ENCODE data around the gene MEGF11.

Gene MEGF11

DNA sequence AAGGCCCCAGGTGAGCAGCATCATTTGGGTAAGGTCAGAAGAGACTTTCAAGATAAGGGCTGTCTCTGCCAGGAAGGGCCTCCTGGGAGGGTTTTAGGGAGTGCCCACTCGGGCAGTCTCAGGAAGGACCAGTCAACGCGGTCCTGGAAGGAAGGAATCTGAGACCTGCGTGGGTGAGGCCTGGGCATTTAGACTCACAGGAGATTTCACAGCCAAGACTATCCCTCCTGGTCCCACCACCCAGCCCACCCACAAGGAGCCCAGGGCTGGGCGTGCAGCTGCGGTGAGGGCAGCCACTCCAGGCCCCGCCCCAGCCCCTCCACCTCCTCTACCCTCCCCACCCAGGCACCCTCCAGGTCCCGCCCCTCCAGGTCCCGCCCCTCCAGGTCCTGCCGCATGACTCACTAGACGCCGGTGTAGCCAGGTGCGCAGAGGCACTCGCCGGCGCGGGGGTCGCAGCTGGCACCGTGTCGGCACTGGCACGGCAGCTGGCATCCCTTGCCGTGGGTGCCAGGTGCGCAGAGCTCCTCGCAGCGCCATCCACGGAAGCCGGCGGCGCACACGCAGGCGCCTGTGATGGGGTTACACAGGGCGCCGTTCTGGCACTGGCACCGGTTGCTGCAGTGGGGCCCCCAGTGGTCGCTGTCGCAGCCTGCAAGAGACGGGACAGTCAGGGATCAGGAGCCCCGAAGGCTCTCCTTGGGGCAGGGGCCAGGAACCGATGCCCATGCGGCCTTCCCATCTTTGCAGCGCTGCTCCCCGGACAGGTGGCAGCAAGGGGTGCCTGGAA is 271.5 kb downstream of the MEGF11 start (continued):
- peak; percentile 69 for TF ChIP-seq PATZ1 (tag by site-specific recombination; IDR thresholded peaks at IDR 0.05)
- TF ChIP-seq ZNF843 (tag by site-specific recombination; IDR thresholded peaks at IDR 0.05), result no peak
- TF ChIP-seq ZNF24 (tag by site-specific recombination; IDR thresholded peaks at IDR 0.05), result peak; percentile 51; the same call in 1 of the 2 replicates
- TF ChIP-seq ZNF544 (tag by site-specific recombination; IDR thresholded peaks at IDR 0.05), result no peak

DNA sequence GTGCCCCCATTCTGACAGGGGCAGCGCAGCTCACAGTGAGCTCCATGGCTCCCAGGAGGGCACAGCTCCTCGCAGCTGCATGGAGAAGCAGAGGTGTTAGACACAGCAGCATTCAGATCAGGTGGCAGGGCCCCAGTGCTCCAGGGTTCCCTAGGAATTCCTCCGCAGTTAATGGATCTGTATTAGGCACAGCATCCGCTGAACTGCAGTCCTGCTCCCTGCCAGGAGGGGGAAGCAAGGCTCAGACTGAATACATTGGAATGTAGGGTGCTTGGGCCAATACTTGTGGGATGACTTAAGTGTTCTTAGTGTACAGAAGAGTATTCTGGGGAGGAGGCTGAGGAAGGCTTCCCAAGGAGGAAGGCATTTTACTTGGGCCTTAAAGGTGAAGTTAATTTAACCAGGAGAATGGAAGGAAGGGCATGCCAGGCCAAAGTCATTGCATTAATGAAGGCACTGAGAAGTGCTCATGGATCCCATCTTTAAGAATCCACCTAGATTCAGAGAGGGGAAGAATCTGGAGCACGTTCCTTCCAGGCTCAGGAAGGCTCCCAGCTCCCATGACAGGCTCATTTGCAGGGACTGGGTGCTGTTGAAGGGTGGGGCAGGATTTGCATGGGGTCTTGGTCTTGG is 272.6 kb downstream of the MEGF11 start:
- ChIA-PET POLR2A (no interaction called here), CTCF (interaction anchor here (0.5 to 1.0 kb wide), 7 partner anchors 30 to 661 kb away, joined by 3 to 5 read pairs (median 3); no protein-coding TSS in a partner anchor)
- TF ChIP-seq ZNF654 (tag by site-specific recombination; IDR thresholded peaks at IDR 0.05; ENCODE audit: low read depth), result peak; percentile 47
- TF ChIP-seq ZSCAN23 (tag by site-specific recombination; IDR thresholded peaks at IDR 0.05), result no peak
- no peak for TF ChIP-seq ZNF133 (tag by site-specific recombination; IDR thresholded peaks at IDR 0.05)
- TF ChIP-seq WT1 (tag by site-specific recombination; IDR thresholded peaks at IDR 0.05), result no peak; the same call in 1 of the 2 replicates
- 0 out of 2 replicates have a peak, but pooled peaks have one; percentile 32 for TF ChIP-seq ZNF639 (tag by site-specific recombination; IDR thresholded peaks at IDR 0.05)
- TF ChIP-seq ZNF660 (tag by site-specific recombination; IDR thresholded peaks at IDR 0.05), result peak; percentile 33; the same call in 1 of the 2 replicates
- TF ChIP-seq IKZF3 (tag by site-specific recombination; IDR thresholded peaks at IDR 0.05), result peak; percentile 46; the same call in 1 of the 2 replicates
- no peak for TF ChIP-seq ZNF600 (tag by site-specific recombination; IDR thresholded peaks at IDR 0.05)
- TF ChIP-seq ZBTB7A (tag by site-specific recombination; IDR thresholded peaks at IDR 0.05; ENCODE audit: low read depth), result 0 out of 2 replicates have a peak, but pooled peaks have one; percentile 6
- TF ChIP-seq KLF17 (tag by site-specific recombination; IDR thresholded peaks at IDR 0.05), result no peak
- TF ChIP-seq PATZ1 (tag by site-specific recombination; IDR thresholded peaks at IDR 0.05), result 0 out of 2 replicates have a peak, but pooled peaks have one; percentile 12
- no peak for TF ChIP-seq ZNF175 (tag by site-specific recombination; IDR thresholded peaks at IDR 0.05)
- no peak for TF ChIP-seq ZNF394 (tag by site-specific recombination; IDR thresholded peaks at IDR 0.05; ENCODE audit: borderline replicate concordance)
- TF ChIP-seq ZNF184 (tag by site-specific recombination; IDR thresholded peaks at IDR 0.05), result no peak
- TF ChIP-seq ZNF266 (tag by site-specific recombination; IDR thresholded peaks at IDR 0.05; ENCODE audit: low read depth), result no peak
- TF ChIP-seq INSM2 (tag by site-specific recombination; IDR thresholded peaks at IDR 0.05), result 0 out of 2 replicates have a peak, but pooled peaks have one; percentile 61
- TF ChIP-seq SCRT1 (tag by site-specific recombination; IDR thresholded peaks at IDR 0.05; ENCODE audit: borderline replicate concordance), result no peak
- TF ChIP-seq GFI1B (tag by site-specific recombination; IDR thresholded peaks at IDR 0.05), result no peak
- no peak for TF ChIP-seq ZNF350 (tag by site-specific recombination; IDR thresholded peaks at IDR 0.05)
- peak; percentile 12; the same call in 1 of the 2 replicates for TF ChIP-seq SP7 (tag by site-specific recombination; IDR thresholded peaks at IDR 0.05)
- TF ChIP-seq ZBTB17 (tag by site-specific recombination; IDR thresholded peaks at IDR 0.05), result 0 out of 2 replicates have a peak, but pooled peaks have one; percentile 39
- TF ChIP-seq, protein P1, sequence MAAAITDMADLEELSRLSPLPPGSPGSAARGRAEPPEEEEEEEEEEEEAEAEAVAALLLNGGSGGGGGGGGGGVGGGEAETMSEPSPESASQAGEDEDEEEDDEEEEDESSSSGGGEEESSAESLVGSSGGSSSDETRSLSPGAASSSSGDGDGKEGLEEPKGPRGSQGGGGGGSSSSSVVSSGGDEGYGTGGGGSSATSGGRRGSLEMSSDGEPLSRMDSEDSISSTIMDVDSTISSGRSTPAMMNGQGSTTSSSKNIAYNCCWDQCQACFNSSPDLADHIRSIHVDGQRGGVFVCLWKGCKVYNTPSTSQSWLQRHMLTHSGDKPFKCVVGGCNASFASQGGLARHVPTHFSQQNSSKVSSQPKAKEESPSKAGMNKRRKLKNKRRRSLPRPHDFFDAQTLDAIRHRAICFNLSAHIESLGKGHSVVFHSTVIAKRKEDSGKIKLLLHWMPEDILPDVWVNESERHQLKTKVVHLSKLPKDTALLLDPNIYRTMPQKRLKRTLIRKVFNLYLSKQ (tag by site-specific recombination; IDR thresholded peaks at IDR 0.05; ENCODE audit: borderline replicate concordance), result no peak

More for the DNA sequence above, 272.6 kb downstream of the MEGF11 start:
- H3K9me3 ChIP-seq (ENCODE audit: control insufficient read depth, insufficient read depth, low read depth, low read length), result no peaks in the 10 kb centered on the region
- H3K36me3 ChIP-seq (ENCODE audit: control insufficient read depth in 2 of 2, insufficient read depth in 1 of 2, low read length in 2 of 2), result no peaks in the 10 kb centered on the region
- H3K4me1 ChIP-seq (ENCODE audit: control insufficient read depth, insufficient read depth, low read length), result peaks cover 6% of the 10 kb centered on the region
- no peak overlapping the region for H3K27ac ChIP-seq (ENCODE audit: extremely low read depth, low read depth, low read length)
- H3K4me3 ChIP-seq (ENCODE audit: low read depth, low read length), result no peak overlapping the region
